ENCODE data around the gene PTPRN2. TPM values are rescaled to one million over a fixed set of nuclear protein-coding genes. Genes with fewer than 3 reads are reported as not detected.

Gene PTPRN2
- total and polyA plus RNA-seq, 8 donors = 12.2 to 49.2 (median 31.8) TPM

- Histone ChIP-seq H3K27me3 (no peaks in the 10 kb centered on the region), H3K4me3 (no peak overlapping the region), H3K36me3 (no peaks in the 10 kb centered on the region), H3K27ac (no peak overlapping the region), H3K9me3 (no peaks in the 10 kb centered on the region), H3K4me1 (no peaks in the 10 kb centered on the region)
- DNase-seq (peak in 2 of 6 donors; percentile 35 to 65), FAIRE-seq (no peak), ATAC-seq (no peak)
- no peak for TF ChIP-seq CTCF (IDR thresholded peaks at IDR 0.05)
- intact Hi-C loops (cut with DNase I) = no loop called here
- WGBS, 2 donors = 91 to 92% methylated on average over 20 of the region's 20 CpGs
Observed at GRCh38 chr7:157559596-157560257, 1027.9 kb downstream of the PTPRN2 start.

- no peak for ATAC-seq
- H3K4me1 ChIP-seq = no peaks in the 10 kb centered on the region
- DNase-seq = peak in 1 of 6 donors; percentile 47
- no peaks in the 10 kb centered on the region for H3K27me3 ChIP-seq
- intact Hi-C loops (cut with DNase I) = no loop called here
- FAIRE-seq = no peak
- no peaks in the 10 kb centered on the region for H3K36me3 ChIP-seq
- TF ChIP-seq CTCF (IDR thresholded peaks at IDR 0.05) = no peak
- WGBS, 2 donors = 89% methylated on average over 27 of the region's 27 CpGs
- H3K4me3 ChIP-seq = no peak overlapping the region
- no peaks in the 10 kb centered on the region for H3K9me3 ChIP-seq
- no peak overlapping the region for H3K27ac ChIP-seq
Observed at GRCh38 chr7:157558875-157559595, 1028.6 kb downstream of the PTPRN2 start.

- H3K4me3 ChIP-seq = no peak overlapping the region
- intact Hi-C loops (cut with DNase I) = no loop called here
- 88 to 89% methylated on average over 9 of the region's 9 CpGs for WGBS, 2 donors
- FAIRE-seq (no peak), DNase-seq (peak in 1 of 6 donors; percentile 39), ATAC-seq (no peak)
- H3K27me3 ChIP-seq = no peaks in the 10 kb centered on the region
- H3K27ac ChIP-seq = no peak overlapping the region
- H3K4me1 ChIP-seq = no peaks in the 10 kb centered on the region
- TF ChIP-seq CTCF (IDR thresholded peaks at IDR 0.05) = no peak
- H3K36me3 ChIP-seq = no peaks in the 10 kb centered on the region
- no peaks in the 10 kb centered on the region for H3K9me3 ChIP-seq
Observed at GRCh38 chr7:157558516-157558874, 1029.1 kb downstream of the PTPRN2 start.

DNA sequence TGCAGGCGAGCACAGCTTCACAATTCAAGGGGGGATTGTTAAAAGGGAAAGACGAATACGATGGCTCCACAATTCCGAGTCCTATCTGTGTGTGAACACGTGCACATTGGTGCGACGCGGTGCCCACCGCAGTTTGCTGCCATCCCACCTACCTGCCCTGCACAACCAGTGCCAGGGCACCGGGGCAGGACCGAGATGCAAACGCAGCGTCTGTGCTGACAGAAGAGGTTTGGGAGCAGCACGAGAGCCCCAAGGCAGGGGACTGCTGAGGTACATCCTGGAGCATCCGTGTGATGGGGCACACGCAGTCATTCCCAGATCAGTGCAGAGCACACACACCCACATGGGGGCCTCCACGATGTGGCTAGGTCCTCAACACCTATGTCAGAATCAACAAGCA, 1029.6 kb downstream of the PTPRN2 start:
- TF ChIP-seq CTCF (IDR thresholded peaks at IDR 0.05) = no peak
- DNase-seq (peak in 1 of 6 donors; percentile 43), FAIRE-seq (no peak), ATAC-seq (no peak)
- Histone ChIP-seq H3K27ac (no peak overlapping the region), H3K27me3 (no peaks in the 10 kb centered on the region), H3K4me3 (no peak overlapping the region), H3K36me3 (no peaks in the 10 kb centered on the region), H3K9me3 (no peaks in the 10 kb centered on the region), H3K4me1 (no peaks in the 10 kb centered on the region)
- 94 to 97% methylated on average over 17 of the region's 17 CpGs for whole genome bisulfite sequencing, 2 donors
- intact Hi-C loops (cut with DNase I) = no loop called here

DNA sequence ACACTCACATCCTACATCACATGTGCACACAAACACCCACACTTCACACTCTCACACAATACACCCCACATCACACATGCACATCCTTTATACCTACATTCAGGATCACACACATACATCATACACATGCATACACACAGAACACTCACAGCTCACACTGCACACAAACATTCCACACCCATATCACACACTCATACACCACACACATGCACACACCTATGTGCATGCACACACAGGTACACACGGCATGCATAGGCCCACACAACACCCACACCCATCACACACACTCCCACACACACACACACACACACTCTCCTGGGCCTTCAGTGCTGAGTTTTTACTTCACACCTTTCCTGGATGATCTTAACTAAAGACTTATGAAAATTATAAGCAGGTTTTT, 1030.4 kb downstream of the PTPRN2 start:
- Histone ChIP-seq H3K4me1 (no peaks in the 10 kb centered on the region), H3K4me3 (no peak overlapping the region), H3K27me3 (no peaks in the 10 kb centered on the region), H3K9me3 (no peaks in the 10 kb centered on the region), H3K36me3 (no peaks in the 10 kb centered on the region), H3K27ac (no peak overlapping the region)
- no peak for TF ChIP-seq CTCF (IDR thresholded peaks at IDR 0.05)
- WGBS, 2 donors = 88 to 93% methylated on average over 1 of the region's 1 CpG
- intact Hi-C loops (cut with DNase I) = no loop called here
- DNase-seq (no peak), FAIRE-seq (no peak), ATAC-seq (no peak)
